Activated T-helper 1 cell treated with anti-CD3 and anti-CD28 coated beads, Interleukin-12 subunit alpha, Interleukin-12 subunit beta, Interleukin-2, Interleukin-4 antibody, amounts not matched to agents 30 ng/mL and 10 ng/mL and 1 ng/mL, durations not matched to agents 14 hours and 24 hours and 36 hours (primary cell): ENCODE results near the gene GRIK1. TPM values are rescaled to one million over a fixed set of nuclear protein-coding genes. Genes with fewer than 3 reads are reported as not detected.
"Not testable (repeated sequence)": the region's sequence is repeated elsewhere in the genome, so short reads cannot be mapped to it uniquely, and the experiment has no call there.

Experiments
- DNase-seq: peaks from one replicate; pipeline ENCODE4 v3.0.0; 2021; ENCODE audit warnings: low spot score
- H3K27ac Mint-ChIP-seq: one replicate; pipeline ENCODE4 v1.8.0; 2021; ENCODE audit warnings: mild to moderate bottlenecking, mixed read lengths
- H3K27me3 Mint-ChIP-seq: one replicate; pipeline ENCODE4 v1.8.0; 2022; ENCODE audit warnings: mild to moderate bottlenecking, moderate library complexity, mixed read lengths; ENCODE audit not compliant: insufficient read depth
- H3K36me3 Mint-ChIP-seq: one replicate; pipeline ENCODE4 v1.8.0; 2021; ENCODE audit warnings: low read depth, mixed read lengths
- H3K4me1 Mint-ChIP-seq: one replicate; pipeline ENCODE4 v1.8.0; 2021; ENCODE audit warnings: low read depth, mixed read lengths
- H3K4me3 Mint-ChIP-seq: one replicate; pipeline ENCODE4 v1.8.0; 2021; ENCODE audit warnings: mild to moderate bottlenecking, moderate library complexity, mixed read lengths
- H3K9me3 Mint-ChIP-seq: one replicate; pipeline ENCODE4 v1.8.0; 2021; ENCODE audit warnings: mixed read lengths
- intact Hi-C: fragments of 100-400 bp; cut with micrococcal nuclease; formaldehyde crosslinking; loops from one replicate; pipeline ENCODE4 v1.15.1; 2024
- total RNA-seq: library from RNA; stranded (reverse); gene quantifications from 2 replicates; pipeline ENCODE4 v1.2.3, GENCODE V29; 2022

The GRIK1 gene
- total RNA-seq, result not detected in 2 replicates

- Mint-ChIP-seq H3K4me1 (no peaks in the 10 kb centered on the region), H3K4me3 (no peak within 1 kb of the TSS), H3K36me3 (no peaks in the 10 kb centered on the region), H3K27me3 (peaks cover 41% of the 10 kb centered on the region), H3K27ac (no peak within 1 kb of the TSS), H3K9me3 (no peaks in the 10 kb centered on the region)
- intact Hi-C loops, result no loop called here
- no peak for DNase-seq
Observed at GRCh38 chr21:29939924-29940275, at the start of gene GRIK1. GRIK1 (minus strand) TSS chr21:29939996.

- intact Hi-C loops, result no loop called here
- Mint-ChIP-seq H3K4me1 (no peaks in the 10 kb centered on the region), H3K27me3 (no peaks in the 10 kb centered on the region), H3K36me3 (no peaks in the 10 kb centered on the region), H3K27ac (no peak overlapping the region), H3K9me3 (no peaks in the 10 kb centered on the region), H3K4me3 (no peak overlapping the region)
- no peak for DNase-seq
Observed at GRCh38 chr21:29987762-29988161, 48.0 kb upstream of the GRIK1 start.

GRCh38 chr21:29985866-29986265 lies 46.1 kb upstream of the GRIK1 start:
- Mint-ChIP-seq H3K36me3 (no peaks in the 10 kb centered on the region), H3K27ac (no peak overlapping the region), H3K4me1 (no peaks in the 10 kb centered on the region), H3K9me3 (no peaks in the 10 kb centered on the region), H3K4me3 (no peak overlapping the region), H3K27me3 (no peaks in the 10 kb centered on the region)
- intact Hi-C loops, result no loop called here
- DNase-seq, result no peak

DNA sequence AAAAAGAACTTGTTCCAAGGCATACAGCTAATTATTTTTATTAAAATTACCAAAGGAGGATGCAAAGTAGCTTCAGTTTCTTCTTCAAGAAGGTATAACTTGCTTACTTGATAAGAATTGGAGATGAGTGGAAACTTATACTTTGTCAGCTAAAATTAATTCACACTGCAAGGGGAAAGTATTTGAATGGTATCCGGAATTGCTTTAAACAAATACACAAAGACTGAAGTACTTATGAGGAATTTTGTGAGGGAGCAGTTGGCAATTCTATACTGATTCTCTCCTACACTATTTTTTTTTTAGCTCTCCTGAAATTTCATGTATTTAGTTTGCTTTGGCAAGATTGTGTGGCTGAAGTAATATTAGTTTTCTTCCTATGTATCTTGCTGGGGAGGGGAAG lies 39.2 kb upstream of the GRIK1 start:
- no peak for DNase-seq

GRCh38 chr21:29975776-29976175 lies 36.0 kb upstream of the GRIK1 start:
- DNase-seq, result no peak
- Mint-ChIP-seq H3K4me1 (no peaks in the 10 kb centered on the region), H3K9me3 (no peaks in the 10 kb centered on the region), H3K27ac (no peak overlapping the region), H3K27me3 (no peaks in the 10 kb centered on the region), H3K4me3 (no peak overlapping the region), H3K36me3 (no peaks in the 10 kb centered on the region)
- intact Hi-C loops, result no loop called here

More for the DNA sequence above, 39.2 kb upstream of the GRIK1 start:
- no peaks in the 10 kb centered on the region for H3K9me3 Mint-ChIP-seq
- intact Hi-C loops, result no loop called here
- H3K4me1 Mint-ChIP-seq, result no peaks in the 10 kb centered on the region
- no peak overlapping the region for H3K27ac Mint-ChIP-seq
- no peak overlapping the region for H3K4me3 Mint-ChIP-seq
- H3K27me3 Mint-ChIP-seq, result no peaks in the 10 kb centered on the region
- H3K36me3 Mint-ChIP-seq, result no peaks in the 10 kb centered on the region

DNA sequence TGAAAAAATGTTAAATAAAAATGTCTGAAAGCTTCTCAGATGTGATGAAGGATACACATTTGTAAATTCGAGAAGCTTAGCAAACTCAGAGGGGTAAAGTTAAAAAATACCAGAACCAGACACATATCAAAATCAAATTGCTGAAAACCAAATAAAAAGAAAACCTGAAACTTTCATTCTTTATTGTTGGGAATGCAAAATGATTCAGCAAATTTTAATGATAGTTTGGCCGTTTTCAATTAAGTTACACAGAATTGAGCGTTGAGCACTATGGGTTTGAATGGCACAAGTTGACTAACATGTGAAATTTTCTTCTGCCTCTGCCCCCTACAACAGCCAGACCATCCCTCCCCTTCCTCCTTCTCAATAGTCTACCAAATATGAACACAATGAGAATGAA lies 33.5 kb upstream of the GRIK1 start:
- intact Hi-C loops, result no loop called here
- Mint-ChIP-seq H3K9me3 (no peaks in the 10 kb centered on the region), H3K36me3 (no peaks in the 10 kb centered on the region), H3K4me1 (no peaks in the 10 kb centered on the region), H3K27ac (no peak overlapping the region), H3K27me3 (no peaks in the 10 kb centered on the region), H3K4me3 (no peak overlapping the region)
- DNase-seq, result no peak

DNA sequence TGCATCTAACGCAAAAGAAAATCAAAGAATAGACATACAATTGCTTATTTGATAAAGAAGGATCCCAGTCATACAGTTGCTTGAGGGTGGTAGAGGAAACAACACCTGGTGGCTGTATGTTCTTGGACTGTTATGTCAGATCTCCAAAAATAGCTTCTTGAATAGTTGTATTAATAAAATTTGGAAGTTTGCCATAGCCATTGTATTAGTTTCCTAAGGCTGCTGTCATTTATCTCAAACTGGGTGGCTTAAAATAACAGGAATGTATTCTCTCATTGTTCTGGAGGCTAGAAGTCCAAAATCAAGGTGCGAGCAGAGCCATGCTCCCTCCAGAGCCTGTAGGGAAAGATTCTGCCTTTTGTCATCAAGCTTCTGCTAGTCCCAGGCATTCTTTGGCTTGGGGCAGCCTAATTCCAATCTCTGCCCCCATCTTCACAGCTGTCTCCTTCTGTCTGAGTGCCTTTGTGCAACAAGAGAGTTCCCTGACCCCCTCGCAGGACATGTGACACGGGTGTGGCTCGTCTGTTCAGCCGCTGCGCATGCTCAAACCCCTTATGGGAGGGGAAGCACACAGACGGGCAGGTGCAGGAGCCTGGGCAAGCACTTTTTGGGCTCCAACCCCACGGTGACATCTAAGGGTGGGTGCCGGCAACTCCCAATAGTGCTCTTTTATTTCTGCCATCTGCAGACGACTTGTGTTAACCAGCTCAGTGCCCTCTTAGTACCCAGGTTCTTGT lies 21.7 kb upstream of the GRIK1 start:
- peaks cover 2% of the 10 kb centered on the region for H3K27me3 Mint-ChIP-seq
- no peak for DNase-seq
- H3K4me1 Mint-ChIP-seq, result no peaks in the 10 kb centered on the region
- H3K27ac Mint-ChIP-seq, result no peak overlapping the region
- intact Hi-C loops, result no loop called here
- no peaks in the 10 kb centered on the region for H3K36me3 Mint-ChIP-seq
- no peaks in the 10 kb centered on the region for H3K9me3 Mint-ChIP-seq
- no peak overlapping the region for H3K4me3 Mint-ChIP-seq

DNA sequence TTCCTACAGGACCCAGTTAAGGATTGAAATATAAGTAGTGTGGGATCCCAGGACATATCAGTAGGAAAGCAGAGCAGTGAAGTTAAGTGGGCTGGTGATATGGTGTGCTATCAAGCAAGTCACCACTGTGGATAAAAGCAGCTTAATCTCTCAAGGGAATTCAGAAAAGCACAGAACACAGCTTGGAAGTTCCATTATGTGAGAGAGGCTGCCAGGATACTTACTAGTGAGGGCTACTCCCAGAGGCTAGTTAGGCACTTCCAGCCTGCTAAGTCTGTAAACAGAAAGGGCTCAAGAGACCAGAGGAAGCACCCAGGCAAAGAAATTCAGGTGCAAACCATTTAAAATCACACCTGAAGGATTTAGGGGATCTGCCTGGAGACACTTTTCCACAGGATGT lies 18.8 kb upstream of the GRIK1 start:
- intact Hi-C loops, result no loop called here
- no peak overlapping the region for H3K27ac Mint-ChIP-seq
- no peaks in the 10 kb centered on the region for H3K9me3 Mint-ChIP-seq
- H3K27me3 Mint-ChIP-seq, result peaks cover 2% of the 10 kb centered on the region
- H3K4me3 Mint-ChIP-seq, result no peak overlapping the region
- DNase-seq, result no peak
- H3K36me3 Mint-ChIP-seq, result no peaks in the 10 kb centered on the region
- H3K4me1 Mint-ChIP-seq, result no peaks in the 10 kb centered on the region

- H3K27ac Mint-ChIP-seq, H3K4me3 Mint-ChIP-seq, H3K9me3 Mint-ChIP-seq, DNase-seq, H3K36me3 Mint-ChIP-seq, H3K27me3 Mint-ChIP-seq, intact Hi-C loops, H3K4me1 Mint-ChIP-seq: not testable (repeated sequence)
Observed at GRCh38 chr21:29958035-29958434, 18.2 kb upstream of the GRIK1 start.

GRCh38 chr21:29953690-29954089 lies 13.9 kb upstream of the GRIK1 start:
- H3K36me3 Mint-ChIP-seq, result no peaks in the 10 kb centered on the region

DNA sequence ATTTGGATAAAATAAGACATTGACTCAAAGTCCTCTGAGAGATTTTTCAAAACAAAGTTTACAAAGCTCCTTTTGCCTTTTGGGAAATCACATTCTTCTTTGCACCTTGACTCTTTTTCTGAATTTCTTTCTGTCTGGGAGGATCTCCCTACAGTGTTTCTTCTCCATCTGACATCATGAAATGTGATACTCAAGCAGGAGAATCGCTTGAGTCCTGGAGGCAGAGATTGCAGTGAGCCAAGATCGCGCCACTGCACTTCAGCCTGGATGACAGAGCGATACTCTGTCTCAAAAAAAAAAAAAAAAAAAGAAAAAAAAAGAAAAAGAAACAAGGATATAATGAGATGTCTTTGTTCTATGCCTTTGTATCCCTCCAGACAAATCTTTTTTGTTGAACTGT lies 13.3 kb upstream of the GRIK1 start:
- intact Hi-C loops, result no loop called here
- Mint-ChIP-seq H3K4me1 (no peaks in the 10 kb centered on the region), H3K4me3 (no peak overlapping the region), H3K27me3 (peaks cover 7% of the 10 kb centered on the region), H3K9me3 (no peaks in the 10 kb centered on the region), H3K27ac (no peak overlapping the region), H3K36me3 (no peaks in the 10 kb centered on the region)
- no peak for DNase-seq

More at GRCh38 chr21:29953690-29954089, 13.9 kb upstream of the GRIK1 start:
- no peak overlapping the region for H3K4me3 Mint-ChIP-seq
- intact Hi-C loops, result no loop called here
- DNase-seq, result no peak
- H3K9me3 Mint-ChIP-seq, result no peaks in the 10 kb centered on the region
- H3K27ac Mint-ChIP-seq, result no peak overlapping the region
- H3K27me3 Mint-ChIP-seq, result peaks cover 7% of the 10 kb centered on the region
- no peaks in the 10 kb centered on the region for H3K4me1 Mint-ChIP-seq

DNA sequence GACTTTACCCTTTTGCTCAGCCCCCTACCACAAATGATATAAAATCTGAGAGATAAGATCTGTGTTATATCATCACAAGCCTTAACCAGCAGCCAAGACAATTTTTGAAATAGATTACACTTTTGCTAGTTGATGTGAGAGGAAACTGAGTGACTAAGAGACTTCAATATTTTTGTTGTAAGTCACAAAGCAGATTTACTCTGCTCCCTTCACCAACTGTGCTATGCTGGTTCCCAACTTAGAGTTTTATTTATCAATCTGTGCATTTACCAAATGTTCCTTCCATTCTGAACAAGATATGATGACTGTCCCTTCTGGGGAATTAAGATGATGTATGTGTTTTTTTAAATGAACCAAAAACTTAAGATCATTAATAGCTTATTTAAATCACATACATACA lies 12.1 kb upstream of the GRIK1 start:
- H3K4me3 Mint-ChIP-seq, result no peak overlapping the region
- no peak for DNase-seq
- H3K9me3 Mint-ChIP-seq, result no peaks in the 10 kb centered on the region
- H3K27me3 Mint-ChIP-seq, result peaks cover 7% of the 10 kb centered on the region
- no peaks in the 10 kb centered on the region for H3K4me1 Mint-ChIP-seq
- intact Hi-C loops, result no loop called here
- no peaks in the 10 kb centered on the region for H3K36me3 Mint-ChIP-seq
- no peak overlapping the region for H3K27ac Mint-ChIP-seq

GRCh38 chr21:29949991-29950390 lies 10.2 kb upstream of the GRIK1 start:
- no peaks in the 10 kb centered on the region for H3K4me1 Mint-ChIP-seq
- H3K27ac Mint-ChIP-seq, result no peak overlapping the region
- intact Hi-C loops, result no loop called here
- no peak for DNase-seq
- peaks cover 7% of the 10 kb centered on the region for H3K27me3 Mint-ChIP-seq
- no peaks in the 10 kb centered on the region for H3K36me3 Mint-ChIP-seq
- H3K4me3 Mint-ChIP-seq, result no peak overlapping the region
- H3K9me3 Mint-ChIP-seq, result no peaks in the 10 kb centered on the region

DNA sequence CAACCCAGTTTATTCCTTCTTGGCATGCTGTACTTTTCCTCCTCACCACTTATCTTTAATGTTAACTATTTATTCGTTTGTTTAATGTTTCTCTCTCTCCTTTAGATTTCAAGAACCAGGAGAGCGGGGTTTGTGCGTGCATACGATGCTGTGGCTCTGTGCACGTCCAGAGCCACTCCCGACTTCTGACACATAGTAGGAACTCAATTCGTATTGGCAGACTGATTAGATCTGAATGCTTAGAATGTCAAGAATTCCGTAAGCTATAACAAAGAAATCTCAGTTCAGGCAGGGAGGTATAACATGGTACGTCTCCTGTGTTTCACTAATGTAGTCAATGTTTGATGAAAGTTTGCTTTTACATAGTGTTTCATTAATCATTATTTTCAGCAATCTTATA lies 7.3 kb upstream of the GRIK1 start:
- intact Hi-C loops, result no loop called here

More for the DNA sequence above, 7.3 kb upstream of the GRIK1 start:
- Mint-ChIP-seq H3K27me3 (peaks cover 3% of the 10 kb centered on the region), H3K27ac (no peak overlapping the region), H3K4me3 (no peak overlapping the region), H3K4me1 (no peaks in the 10 kb centered on the region), H3K9me3 (no peaks in the 10 kb centered on the region), H3K36me3 (no peaks in the 10 kb centered on the region)
- DNase-seq, result no peak
